NCI-H1417 treated with DMSO at 0.1 percent for 48 hours (cell line): Measurements from ENCODE around the gene TPSD1.
"Not testable (repeated sequence)": the region's sequence is repeated elsewhere in the genome, so short reads cannot be mapped to it uniquely, and the experiment has no call there.

ENCODE experiments used
- DNase-seq: peaks from one replicate; lab custom pipeline; 2025; lab: John Stamatoyannopoulos, UW

The TPSD1 gene

DNA sequence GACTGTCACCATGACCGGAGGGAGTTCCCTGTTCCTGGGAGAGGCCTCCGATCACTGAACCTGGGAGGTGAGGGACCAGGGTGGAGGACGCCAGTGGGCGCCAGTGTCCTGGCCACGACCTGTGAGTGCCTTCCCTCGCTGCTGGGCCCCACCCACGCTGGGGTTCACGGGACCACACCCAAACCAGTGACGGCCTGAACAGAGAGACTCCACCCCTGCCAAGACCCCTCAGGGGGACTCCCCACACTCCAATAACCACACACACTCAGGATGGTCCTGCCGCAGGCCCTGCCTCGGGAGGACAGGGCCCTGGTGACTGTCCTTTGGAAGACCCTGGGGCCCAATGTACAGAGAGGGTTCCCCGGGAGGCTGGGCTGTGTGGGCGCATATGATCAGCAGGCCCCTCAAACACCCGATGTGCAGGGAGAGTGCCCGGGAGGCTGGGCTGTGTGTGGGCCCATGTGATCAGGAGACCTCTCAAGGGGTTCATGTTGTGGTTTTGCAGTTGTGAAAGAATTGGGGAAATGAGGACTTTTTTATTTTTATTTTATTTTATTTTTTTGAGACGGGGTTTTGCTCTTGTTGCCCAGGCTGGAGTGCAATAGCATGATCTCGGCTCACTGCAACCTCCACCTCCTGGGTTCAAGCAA is 26.6 kb downstream of the TPSD1 start:
- no peak for DNase-seq

GRCh38 chr16:1283296-1283695 is 27.4 kb downstream of the TPSD1 start:
- DNase-seq, result no peak

- DNase-seq, result no peak
Measured at GRCh38 chr16:1283996-1284616, 28.2 kb downstream of the TPSD1 start.

DNA sequence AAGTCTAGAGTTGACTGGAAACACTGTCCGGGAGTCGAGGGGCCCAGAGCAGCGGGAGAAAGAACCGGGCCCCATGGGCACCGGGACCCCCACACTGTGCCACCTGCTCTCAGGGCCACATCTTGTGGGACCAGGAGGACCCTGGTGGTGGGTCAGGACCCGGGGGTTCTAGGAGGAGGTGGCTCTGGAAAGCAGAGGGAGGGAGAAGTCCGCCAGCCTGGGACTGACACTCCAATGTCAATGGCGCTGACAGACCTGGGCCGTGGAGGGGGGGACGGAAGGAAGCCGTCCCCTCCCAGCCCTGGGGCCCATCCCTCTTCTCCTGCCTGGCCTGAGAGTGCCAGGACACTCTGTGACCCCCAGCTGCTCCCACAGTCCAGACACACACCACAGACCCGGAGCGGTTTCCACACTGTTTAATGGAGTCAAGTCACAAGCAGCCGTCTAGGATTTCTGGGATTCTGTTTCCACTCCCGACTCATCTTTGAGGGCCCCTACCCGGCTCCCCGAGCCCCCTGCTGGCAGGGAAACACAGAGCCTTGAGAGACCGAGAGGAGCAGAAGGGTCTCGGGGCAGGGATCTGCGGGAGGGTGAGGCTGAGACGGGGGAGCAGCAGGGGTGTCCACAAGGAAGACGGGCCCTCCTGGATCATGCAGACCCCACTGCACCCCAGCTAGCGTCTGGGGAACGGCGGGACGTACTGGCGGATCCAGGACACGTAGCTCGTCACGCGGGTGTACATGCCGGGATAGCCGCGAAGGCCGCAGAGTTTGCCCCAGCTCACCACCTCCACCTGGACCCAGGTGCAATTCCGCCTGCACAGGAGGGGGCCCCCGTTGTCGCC is 30.0 kb downstream of the TPSD1 start:
- no peak for DNase-seq

DNA sequence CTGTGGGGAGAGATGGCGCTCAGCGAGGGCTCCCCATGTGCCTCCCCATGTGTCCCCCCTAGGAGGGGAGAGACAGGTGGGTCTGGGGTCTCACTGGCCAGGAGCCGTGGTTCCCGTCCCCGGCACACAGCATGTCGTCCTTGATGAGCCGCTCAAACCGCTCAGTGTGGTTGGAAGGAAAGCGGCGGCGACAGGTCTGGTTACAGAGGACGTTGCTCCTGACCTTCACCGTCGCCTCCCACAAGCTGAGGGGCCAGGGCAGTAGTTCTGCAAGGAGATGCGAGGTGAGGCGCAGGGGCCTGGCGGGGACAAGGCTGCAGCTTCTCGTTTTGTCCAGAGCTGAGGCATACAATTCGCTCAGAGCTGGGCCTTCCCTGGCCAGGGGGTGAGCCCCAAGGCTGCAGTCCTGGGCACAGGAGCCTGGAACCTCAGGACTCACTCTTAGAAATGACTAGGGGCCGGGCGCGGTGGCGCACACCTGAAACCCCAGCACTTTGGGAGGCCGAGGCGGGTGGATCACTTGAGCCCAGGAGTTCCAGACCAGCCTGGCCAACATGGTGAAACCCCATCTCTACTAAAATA is 30.7 kb downstream of the TPSD1 start:
- no peak for DNase-seq

GRCh38 chr16:1287982-1288670 is 32.3 kb downstream of the TPSD1 start:
- no peak for DNase-seq

- DNase-seq, result peak; percentile 39
Measured at GRCh38 chr16:1288813-1289476, 33.1 kb downstream of the TPSD1 start.

- DNase-seq, result no peak
Measured at GRCh38 chr16:1289477-1289866, 33.6 kb downstream of the TPSD1 start.

DNA sequence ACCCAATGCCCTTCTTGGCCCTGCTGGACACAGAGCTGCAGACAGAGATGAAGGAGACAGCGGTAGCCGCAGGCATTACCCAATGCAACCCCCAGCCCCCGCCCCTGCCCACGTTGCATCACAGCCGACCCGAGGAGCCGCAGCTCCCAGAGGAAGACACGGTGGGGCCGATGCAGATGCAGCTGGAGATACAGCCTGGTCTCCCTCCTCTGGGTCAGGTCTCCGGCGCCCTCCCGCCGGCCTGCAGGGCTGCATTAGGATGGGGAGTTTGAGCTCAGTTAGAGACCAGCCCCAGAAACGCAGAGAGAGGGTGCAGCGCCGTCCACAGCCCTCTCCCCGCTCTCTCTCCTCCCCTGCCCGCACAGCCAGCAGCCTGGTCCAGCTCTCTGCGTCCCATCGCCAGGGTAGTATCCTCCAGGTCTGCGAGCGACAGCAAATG is 34.2 kb downstream of the TPSD1 start:
- DNase-seq, result no peak

- no peak for DNase-seq
Measured at GRCh38 chr16:1290860-1291575, 35.1 kb downstream of the TPSD1 start.

DNA sequence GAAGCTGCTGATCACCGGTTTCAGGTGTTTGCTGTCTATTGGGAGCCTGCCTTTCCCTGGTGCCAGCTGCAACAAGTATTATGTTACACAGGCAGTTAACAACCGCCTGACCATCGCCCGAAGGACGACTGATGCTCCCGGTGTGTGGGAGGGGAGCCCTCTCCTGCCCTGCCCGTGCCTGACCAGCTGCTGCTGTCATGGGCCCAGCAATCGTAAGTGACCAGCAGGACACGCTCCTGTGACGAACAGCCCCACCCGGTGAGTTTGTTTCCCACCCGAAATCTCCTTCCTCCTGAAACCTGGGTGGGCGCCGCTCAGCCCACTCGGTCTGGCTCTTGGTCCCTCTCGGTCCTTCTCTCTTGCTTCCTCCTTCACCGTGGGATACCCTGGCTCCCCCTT is 35.7 kb downstream of the TPSD1 start:
- no peak for DNase-seq

DNA sequence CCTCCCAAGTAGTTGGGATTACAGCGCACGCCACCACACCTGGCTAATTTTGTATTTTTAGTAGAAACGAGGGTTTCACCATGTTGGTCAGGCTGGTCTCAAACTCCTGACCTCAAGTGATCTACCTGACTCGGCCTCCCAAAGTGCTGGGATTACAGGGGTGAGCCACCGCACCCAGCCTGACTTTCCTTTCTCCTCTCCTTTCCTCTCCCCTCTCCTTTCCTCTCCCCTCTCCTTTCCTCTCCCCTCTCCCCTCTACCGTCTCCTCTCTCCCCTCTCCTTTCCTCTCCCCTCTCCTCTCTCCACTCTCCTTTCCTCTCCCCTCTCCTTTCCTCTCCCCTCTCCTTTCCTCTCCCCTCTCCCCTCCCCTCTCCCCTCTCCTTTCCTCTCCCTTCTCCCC is 36.3 kb downstream of the TPSD1 start:
- DNase-seq, result not testable (repeated sequence)

- not testable (repeated sequence) for DNase-seq
Measured at GRCh38 chr16:1292808-1293207, 36.9 kb downstream of the TPSD1 start.

GRCh38 chr16:1293921-1294656 is 38.2 kb downstream of the TPSD1 start:
- no peak for DNase-seq

DNA sequence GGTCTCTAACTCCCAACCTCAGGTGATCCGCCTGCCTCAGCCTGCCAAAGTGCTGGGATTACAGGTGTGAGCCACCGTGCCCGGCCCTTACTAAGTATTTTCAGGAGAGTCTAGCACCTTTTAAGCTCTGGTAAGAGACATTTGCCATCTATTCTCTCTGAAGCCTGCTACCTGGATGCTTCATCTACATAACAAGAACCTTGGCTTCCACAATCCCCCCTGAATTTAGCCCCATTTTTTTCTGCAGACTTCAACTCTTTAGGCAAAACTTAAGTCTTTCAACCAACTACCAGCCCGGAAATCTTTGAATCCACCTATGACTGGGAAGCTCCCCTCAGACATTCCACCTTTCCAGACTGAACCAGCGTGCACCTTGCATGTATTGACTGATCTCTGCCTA is 39.6 kb downstream of the TPSD1 start:
- no peak for DNase-seq

DNA sequence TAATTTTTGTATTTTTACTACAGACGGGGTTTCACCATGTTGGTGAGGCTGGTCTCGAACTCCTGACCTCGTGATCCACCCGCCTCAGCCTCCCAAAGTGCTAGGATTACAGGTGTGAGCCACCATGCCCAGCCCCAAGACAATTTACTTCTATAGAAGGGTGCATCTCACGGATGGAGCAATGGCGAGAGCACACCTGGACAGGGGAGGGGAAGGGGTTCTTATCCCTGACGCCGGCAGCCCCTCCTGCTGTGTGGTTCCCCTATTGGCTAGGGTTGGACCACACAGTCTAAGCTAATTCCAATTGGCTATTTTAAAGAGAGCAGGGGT is 40.8 kb downstream of the TPSD1 start:
- DNase-seq, result not testable (repeated sequence)

GRCh38 chr16:1297018-1297696 is 41.3 kb downstream of the TPSD1 start:
- no peak for DNase-seq

- no peak for DNase-seq
Measured at GRCh38 chr16:1298406-1298805, 42.5 kb downstream of the TPSD1 start.

- DNase-seq, result no peak
Measured at GRCh38 chr16:1299012-1299867, 43.4 kb downstream of the TPSD1 start.
